NCI-H345 (cell line): ENCODE data around the gene GDPD5.
A peak's percentile ranks its signal among the peaks of the same experiment; 100 is the strongest.
"Not testable (repeated sequence)": the region's sequence is repeated elsewhere in the genome, so short reads cannot be mapped to it uniquely, and the experiment has no call there.

ENCODE experiments used
- DNase-seq: peaks from one replicate; lab custom pipeline; 2025; lab: John Stamatoyannopoulos, UW

GDPD5 gene

DNA sequence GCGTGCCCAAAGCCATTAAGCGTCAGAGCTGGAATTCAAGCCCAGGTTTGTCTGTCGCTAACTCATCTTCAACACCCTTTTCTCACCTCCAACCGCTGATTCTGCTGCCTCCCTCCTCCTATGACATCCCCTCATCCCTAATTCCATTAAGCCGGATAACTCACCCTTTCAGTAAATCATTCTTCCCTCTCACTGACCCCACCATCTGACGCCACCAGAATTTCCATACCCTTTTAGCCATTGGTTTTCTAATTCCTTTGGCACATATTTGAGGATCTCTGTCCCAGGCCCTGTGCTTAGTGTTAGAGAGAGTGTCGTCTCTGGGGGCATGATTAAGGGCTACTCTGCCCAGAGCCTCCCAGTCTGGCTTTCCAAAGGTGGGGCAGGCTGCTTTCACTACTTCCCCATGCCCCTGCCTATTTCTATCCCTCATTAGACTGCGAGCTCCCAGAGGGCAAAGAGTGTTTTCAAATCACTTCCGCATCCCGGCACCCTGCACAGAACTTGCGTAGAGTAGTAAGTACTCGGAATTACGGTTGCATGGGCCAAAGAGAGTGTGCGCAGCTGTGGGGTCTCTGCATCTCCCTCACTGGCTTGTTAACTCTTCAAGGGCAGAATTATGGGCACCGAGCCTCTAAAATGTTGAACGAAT lies 96.6 kb downstream of the GDPD5 start:
- no peak for DNase-seq

DNA sequence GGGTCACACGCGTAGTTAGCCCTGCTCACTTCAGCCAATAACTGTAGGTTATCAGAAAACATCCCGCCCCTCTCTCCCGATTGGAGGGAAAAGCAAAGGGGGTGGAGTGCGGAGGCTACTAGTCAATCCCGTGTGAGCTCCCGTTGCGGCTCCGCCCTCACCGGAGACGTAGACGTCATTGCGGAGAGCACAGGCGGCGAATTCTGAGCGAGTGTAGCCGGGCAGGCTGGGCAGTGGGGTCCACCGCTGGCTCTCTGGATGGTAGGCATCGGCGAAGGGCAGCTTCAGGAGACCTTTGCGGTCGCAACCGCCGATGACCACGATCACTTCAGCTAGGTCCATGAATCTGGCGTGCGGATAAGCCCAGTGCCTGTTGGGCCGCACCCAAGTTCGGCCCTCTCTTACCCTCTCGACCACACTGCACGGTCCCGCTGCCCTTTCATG lies 97.4 kb downstream of the GDPD5 start:
- no peak for DNase-seq

DNA sequence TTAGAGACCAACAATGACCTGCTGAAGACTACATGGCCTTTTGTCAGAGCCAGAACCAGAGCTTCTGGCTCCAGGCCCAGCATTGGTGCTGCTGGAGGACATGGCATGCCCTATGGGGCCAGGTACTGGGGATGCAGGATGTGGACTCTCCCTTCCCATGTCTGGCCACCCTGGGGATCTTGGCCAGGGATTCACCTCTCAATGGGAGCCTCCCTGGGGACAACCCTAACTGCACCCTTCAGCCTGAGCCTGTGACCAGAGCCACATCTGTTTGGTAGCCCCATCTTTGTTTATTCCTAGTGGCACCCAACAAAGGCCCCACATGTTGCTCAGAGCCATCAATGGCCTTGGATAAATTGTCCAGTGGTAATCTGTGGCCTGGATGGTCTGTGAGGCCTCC lies 98.6 kb downstream of the GDPD5 start:
- no peak for DNase-seq

DNA sequence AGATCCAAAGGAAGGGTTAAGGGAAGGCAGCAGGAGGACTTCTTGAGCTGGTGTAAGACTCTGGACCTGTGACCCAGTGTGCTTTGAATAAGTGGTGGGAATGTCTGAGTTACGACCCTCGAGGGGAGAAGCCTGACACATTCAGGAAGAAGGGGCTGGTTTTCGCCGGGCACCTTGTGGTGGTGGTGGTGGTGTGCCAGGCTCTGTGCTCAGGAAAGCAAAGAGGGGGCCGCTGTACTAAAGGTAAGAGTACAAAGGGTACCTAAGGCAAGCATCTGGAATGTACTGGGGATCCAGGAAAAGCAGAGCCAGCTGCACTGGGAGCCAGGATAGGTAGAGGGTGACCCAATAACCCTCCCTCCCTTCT lies 99.0 kb downstream of the GDPD5 start:
- no peak for DNase-seq

DNA sequence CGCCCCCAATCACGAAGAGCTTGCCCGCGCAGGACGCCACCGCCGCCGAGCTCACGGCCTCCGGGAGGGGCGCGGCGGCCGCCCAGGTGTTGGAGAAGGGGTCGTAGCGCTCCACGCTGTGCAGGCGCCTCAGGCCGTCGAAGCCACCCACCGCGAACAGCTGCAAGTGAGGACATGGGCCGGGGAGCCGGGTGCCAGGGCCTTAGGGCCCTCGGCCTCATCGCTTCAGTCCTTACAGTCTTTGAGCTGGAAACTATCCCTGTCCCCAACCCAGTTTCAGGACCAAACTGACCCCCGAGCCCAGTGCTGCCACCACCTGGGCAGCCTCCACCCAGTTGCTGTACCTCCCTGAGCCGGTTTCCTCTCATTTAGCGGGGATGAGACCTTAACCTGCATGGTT lies 100.3 kb downstream of the GDPD5 start:
- DNase-seq = no peak

DNA sequence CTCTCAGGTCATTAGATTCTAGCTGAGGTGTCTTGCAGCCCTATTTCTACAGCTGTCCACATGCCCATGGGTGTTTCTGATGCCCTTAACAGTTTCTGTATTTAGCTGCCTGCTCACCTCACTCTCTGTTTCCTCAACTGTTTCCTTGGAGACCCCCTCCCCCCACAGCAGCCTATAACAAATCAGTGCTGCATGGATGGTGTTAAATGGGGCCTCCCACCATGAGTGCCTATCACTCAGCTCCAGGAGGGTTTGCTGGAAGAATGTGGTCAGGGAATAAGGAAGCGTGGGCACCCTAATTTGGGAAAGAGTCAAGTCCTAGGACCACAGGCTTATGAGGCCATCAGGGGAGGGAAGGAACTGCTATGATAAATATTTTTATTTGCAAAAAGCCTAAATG lies 101.3 kb downstream of the GDPD5 start:
- DNase-seq = no peak

DNA sequence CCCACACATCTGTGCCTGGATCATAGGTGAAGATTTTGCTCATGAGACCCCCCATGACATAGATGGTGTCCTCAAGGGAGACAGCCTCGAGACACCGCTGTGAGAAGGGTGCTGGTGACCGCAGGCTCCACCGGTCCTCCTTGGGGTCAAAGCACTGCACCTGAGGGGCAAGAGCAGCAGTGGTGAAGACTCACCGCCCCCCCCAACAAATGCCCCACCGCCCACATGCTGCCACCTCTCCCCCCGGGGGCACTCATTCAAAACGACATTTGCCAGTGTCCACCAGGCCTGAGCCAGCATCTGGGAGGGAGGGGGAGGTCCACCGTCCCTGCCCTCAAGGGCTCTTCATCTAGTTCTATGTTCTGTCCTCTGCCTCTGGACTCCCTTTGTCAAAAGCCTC lies 102.0 kb downstream of the GDPD5 start:
- no peak for DNase-seq

DNA sequence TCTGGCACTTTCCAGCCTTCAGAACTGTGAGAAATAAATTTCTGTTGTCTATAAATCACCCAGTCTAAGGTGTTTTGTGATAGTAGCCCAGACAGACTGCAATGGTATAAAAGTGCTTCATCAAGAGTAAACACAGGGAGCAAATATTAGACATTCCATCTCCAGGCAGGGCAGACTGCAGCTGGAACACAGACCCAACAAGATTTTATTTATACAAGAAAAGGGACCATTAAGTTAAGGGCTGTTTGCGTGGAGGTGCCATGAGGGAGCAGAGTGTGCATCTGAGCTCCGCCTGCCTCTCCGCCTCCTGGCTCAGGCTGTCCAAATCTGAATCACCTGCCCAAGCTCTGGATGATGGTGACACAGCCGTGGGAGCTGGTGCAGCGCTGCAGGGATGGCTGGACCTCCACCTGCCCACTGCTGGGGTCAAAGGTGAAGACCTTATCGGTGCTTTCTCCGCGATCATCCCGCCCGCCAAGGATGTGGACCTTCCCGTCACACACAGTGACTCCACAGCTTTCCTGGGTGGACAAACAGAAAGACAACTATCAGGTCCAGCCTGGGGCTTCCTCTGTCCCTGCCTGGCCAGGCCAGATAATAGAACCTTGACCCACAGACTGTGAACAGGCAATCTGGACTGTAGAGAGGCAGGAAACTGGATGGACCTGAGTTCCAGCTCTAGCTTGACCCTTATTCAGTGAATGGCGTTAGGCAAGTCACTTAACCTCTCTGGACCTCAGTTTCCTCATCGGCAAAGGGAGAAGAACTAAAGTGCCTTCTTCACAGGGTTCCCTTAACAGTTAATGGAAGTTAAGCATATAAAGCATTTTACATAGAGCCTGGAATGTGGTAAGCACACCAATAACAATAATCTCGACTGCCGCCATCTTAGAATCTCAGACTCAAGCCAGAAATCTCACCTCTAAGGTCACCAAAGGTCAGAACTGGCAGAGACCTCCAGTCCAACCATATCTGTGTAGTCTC lies 103.2 kb downstream of the GDPD5 start:
- DNase-seq = peak; percentile 11

DNA sequence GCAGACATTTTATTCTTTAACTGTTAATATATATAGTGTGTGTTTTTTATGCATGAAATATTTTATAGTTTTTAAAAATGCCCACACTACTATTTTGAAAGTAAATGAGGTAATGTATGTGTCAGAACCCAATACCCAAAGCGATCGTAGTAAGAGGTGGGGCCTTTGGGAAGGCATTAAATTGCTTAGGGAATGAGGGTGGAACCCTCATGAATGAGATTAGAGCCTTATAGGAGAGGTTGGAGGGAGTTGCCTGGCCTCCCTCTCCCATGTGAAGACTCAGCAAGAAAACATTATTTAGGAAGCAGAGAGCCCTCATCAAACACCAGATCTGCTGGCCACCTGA lies 103.9 kb downstream of the GDPD5 start:
- DNase-seq = no peak

DNA sequence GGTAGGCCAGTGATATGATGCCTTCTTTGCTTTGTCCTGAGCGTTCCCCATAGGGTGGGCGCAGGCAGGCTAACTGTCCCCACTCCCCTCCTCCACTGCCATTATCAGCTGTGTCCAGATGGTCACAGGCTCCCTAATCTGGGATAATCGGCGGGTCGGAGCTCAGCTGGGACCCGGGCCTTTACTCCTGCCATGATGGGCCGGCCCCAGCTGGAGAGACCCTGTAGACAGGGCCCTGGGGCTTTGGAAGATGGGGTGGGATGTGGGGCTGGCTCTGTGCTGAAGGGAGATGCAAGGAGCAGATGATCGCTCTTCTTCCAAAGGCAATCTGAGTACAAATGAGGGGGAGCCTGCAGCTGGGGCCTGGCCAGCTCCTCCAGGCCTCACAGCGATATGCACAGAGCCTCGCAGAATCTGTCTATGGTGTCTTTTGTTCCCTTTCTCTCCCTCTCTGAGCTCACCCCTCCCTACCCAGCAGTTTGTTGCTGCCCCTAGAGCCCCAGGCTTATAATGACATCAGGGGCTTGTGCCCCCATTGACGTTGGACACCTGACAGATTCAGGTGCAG lies 104.6 kb downstream of the GDPD5 start:
- DNase-seq = no peak

DNA sequence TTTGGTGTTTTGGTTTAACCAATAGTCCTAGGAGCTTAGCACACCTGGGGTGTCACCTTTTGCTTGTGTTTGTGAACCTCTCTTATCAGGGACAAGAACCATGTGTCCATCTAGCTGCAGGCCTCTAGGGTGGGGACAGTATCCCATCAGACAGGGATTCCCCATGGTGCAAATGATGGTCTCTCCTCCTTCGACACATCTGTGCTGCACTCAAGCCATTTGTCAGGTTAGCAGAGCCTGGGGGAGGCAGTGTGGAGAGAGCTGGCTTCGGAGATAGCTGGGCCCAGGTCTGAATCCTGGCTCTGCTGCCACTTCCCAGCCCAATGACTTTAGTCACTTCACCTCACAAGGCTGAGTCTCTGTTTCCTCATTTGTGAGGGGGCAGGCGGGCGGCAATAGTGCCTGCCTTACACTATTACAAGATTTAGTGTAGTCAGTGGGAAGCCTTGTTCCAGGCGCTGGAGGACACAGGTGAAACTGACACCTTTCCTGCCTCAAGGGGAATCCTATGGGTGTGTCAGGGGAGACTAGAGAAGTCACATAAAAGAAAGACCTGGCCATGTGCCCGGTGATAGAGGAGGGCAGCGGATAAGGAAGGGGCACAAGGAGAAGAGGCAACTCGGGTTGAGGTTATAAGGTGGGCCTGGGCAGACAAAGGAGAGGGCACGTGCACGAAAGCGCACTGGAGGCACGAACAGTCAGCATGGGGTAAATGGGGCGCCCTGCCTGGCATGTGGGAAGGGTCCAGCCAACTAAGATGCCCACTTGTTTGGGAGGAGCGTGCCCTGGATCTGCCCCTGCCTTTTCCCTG lies 105.3 kb downstream of the GDPD5 start:
- no peak for DNase-seq

DNA sequence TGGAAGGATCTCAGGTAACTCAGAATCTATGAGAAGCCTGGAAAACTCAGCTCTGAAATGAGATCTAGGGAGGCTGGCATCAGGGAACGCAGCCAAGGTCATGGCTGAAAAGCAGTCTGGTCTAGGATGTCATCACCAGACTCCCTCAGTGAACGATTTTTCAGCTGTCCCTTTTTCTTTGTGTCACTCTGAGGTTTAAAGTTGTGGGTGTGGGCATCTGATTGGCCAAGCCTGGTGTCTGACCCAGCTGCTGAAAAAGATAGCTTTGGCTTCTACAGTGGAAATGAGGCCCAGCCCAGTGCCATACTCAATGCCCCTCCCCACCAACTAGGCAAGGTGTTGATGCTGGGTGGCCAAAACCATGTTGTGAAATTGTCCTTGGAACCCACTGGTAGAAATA lies 111.9 kb downstream of the GDPD5 start:
- DNase-seq = no peak

DNA sequence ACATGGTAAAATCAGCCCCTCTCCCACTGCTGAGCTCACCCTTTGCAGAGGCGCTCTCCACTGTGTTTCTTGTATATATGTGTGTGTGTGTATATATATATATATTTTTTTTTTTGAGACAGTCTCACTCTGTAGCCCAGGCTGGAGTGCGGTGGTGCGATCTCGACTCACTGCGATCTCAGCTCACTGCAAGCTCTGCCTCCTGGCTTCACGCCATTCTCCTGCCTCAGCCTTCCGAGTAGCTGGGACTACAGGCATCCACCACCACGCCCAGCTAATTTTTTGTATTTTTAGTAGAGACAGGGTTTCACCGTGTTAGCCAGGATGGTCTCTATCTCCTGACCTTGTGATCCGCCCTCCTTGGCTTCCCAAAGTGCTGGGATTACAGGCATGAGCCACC lies 112.6 kb downstream of the GDPD5 start:
- DNase-seq = not testable (repeated sequence)

DNA sequence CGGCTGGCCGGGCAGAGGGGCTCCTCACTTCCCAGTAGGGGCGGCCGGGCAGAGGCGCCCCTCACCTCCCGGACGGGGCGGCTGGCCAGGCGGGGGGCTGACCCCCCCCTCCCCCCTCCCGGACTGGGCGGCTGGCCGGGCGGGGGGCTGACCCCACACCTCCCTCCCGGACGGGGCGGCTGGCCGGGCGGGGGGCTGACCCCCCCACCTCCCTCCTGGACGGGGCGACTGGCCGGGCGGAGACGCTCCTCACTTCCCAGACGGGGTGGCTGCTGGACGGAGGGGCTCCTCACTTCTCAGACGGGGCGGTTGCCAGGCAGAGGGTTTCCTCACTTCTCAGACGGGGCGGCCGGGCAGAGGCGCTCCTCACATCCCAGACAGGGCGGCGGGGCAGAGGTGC lies 115.8 kb downstream of the GDPD5 start:
- DNase-seq = not testable (repeated sequence)

DNA sequence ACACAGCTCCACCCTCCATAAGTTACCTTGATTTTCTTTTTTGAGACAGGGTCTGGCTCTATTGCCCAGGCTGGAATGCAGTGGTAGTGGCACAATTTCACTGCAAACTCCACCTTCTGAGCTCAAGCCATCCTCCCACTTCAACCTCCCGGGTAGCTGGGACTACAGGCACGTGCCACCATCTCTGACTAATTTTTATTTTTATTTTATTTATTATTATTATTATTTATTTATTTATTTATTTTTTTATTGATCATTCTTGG lies 116.9 kb downstream of the GDPD5 start:
- no peak for DNase-seq

DNA sequence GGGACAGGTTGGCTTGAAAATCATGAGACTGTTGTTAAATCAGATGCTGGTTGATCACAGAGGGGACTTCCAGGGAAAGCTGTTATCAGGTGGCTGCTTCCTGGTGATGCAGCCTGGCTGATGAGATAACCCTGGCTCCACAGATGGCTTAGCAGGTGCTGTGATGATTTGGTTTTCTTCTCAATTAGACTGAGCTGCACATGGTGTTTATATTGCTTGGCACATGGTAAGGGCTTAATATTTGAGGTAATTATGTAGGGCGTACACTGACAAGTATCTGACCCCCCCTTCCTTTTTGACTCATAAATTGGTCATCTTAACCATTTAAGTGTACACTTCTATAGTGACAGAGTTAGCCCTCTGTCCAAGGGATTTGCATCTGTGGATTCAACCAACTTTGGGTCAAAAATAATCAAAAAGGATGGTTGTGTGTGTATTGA lies 119.4 kb downstream of the GDPD5 start:
- no peak for DNase-seq

DNA sequence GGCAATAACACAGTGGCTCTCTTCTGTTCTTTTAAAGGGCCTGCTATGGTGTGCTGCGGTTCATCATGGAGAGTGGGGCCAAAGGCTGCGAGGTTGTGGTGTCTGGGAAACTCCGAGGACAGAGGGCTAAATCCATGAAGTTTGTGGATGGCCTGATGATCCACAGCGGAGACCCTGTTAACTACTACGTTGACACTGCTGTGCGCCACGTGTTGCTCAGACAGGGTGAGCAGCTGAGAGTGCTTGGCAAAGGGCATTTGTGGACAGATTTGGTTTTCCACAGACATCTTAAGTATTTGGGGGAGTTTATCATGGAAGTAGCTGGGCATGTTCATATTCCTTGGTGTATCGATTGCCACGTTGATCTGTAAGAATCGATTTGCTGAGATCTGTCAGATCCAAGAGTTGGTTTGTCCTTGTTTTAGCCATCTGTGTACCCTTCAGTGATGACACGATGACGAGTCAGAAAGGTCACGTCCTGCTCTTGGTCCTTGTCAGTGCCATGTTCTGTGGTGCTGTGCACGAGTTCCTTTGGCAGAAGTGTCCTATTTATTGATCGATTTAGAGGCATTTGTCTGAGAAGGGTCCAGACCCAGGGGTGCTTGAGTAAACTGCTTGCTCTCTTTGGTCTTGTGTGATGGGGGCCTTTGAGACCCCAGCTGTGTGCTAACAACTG lies 121.6 kb downstream of the GDPD5 start:
- DNase-seq = no peak

DNA sequence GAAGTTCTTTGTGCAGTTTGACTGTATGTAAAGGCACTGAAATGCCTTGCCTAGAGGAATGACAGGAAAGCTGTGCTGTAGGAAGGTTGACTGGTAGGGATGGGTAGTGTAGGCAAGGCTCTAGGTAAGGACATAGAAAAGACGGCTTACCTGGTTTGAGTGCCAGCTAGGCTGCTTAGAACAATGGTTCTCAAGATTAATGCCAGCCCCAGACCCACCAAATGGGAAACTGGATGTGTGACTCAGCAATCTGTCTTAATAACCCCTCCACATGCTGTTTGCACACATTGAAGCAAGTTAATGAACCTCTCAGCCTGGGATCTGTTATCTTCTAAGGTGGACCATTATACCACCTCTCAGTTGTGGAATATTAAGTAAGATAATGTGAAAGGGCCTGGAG lies 122.7 kb downstream of the GDPD5 start:
- DNase-seq = no peak

DNA sequence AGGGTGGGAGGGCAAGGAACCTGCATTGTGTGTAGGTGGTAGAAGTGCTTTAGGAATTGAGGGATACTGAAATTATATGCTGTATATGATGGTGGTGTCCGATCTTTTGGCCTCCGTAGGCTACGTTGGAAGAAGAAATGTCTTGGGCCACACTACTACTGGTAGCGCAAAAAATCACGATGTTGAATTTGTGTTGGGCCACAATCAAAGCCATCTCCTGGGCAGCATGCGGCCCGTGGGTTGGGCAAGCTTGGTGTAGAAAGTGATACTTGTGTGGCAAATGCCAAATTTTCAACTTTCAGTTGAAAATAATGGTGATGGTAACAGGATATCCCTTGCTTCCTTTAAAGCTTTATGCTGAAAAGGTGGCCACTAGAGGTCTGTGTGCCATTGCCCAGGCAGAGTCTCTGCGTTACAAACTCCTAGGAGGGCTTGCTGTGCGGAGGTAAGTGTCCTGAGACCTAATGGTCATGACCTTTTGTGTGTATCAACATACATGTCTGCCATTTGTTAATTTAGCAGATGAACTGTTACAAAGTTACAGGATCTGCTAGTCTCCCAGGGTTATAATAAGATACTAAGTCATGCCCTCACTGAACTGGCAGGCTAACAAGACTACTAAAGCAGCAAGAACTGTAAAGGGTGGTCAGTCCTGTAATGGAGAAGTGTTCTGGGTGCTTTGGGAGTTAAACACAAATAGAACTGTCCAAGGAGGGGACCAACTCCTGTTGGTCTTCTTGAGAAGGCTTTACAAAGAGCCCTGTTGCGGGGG lies 123.6 kb downstream of the GDPD5 start:
- no peak for DNase-seq

DNA sequence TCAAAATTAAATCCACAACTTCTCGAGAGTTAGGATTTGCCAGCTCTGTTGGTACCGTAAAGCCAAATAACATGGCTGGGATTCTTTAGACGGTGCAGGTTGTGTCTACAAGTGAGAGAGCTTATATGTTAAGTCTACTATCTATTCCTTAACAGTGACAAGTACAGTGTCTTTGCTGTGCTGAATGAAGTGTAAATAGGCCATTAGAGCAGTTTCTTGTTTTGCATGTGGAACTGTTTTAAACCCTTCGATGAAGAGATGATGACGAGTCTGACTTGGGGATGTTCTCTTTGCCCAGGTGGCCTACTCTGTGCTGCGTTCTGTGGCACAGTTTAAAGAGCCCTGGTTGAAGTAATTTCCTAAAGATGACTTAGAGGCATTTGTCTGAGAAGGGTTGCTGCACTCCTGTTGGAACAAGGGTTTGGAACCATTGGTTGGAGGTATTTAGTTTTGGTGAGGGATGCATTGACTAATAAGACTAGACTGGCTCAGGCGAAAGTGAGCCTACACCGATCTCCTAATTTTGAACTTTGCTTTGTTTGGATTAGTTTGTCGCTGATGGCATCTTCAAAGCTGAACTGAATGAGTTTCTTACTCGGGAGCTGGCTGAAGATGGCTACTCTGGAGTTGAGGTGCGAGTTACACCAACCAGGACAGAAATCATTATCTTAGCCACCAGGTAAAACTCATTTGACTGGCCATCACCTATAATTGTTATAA lies 125.4 kb downstream of the GDPD5 start:
- no peak for DNase-seq
